HEK293T (cell line): ENCODE data around the gene FAM98C.

Experiments used
- BHLHE40 ChIP-seq: fragments of 450-650 bp; IDR thresholded peaks from 2 replicates; pipeline ENCODE4 v1.6.1; 2016; ENCODE audit warnings: mild to moderate bottlenecking, moderate library complexity, borderline replicate concordance
- FOXA1 ChIP-seq: fragments of 450-650 bp; IDR thresholded peaks from 2 replicates; pipeline ENCODE4 v1.6.1; 2016; ENCODE audit warnings: mild to moderate bottlenecking
- LEF1 ChIP-seq: fragments of 450-650 bp; IDR thresholded peaks from 2 replicates; pipeline ENCODE4 v1.6.1; 2017; ENCODE audit warnings: mild to moderate bottlenecking, borderline replicate concordance
- NFRKB ChIP-seq: fragments of 450-650 bp; IDR thresholded peaks from 2 replicates; pipeline ENCODE4 v1.6.1; 2016; ENCODE audit warnings: mild to moderate bottlenecking, moderate library complexity
- ZNF384 ChIP-seq: fragments of 450-650 bp; IDR thresholded peaks from 2 replicates; pipeline ENCODE4 v1.6.1; 2016

- TF ChIP-seq FOXA1, result no peak
- TF ChIP-seq ZNF384, result no peak
- no peak for TF ChIP-seq LEF1
- no peak for TF ChIP-seq NFRKB
- no peak for TF ChIP-seq BHLHE40
Measured at GRCh38 chr19:38451629-38452028, 48.7 kb downstream of the FAM98C start.
